ENCODE results near the gene MKLN1.

DNA sequence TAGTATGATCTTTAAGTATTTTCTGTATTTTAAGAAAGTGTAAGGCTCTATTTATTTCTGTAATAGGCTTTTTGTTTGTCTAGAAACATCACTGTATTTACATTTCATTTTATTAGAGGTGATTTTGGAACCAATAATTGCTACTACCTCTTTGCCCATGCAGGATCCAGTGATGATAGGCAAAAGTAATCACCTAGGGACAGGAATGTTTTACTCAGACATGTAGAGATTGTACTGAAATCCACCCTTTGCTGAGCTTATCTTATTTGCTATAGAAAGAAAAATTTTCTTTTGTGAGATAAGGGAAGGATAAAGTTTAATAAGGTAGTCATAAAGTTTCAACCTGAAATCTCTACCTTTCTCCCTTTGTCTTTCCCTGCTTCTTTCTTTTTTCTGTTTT lies 73.5 kb downstream of the MKLN1 start:
- no peak for TF ChIP-seq POLR2AphosphoS5 (IDR thresholded peaks at IDR 0.05; ENCODE audit: insufficient read depth in 1 of 2, low read depth in 1 of 2)
- TF ChIP-seq, protein P1, sequence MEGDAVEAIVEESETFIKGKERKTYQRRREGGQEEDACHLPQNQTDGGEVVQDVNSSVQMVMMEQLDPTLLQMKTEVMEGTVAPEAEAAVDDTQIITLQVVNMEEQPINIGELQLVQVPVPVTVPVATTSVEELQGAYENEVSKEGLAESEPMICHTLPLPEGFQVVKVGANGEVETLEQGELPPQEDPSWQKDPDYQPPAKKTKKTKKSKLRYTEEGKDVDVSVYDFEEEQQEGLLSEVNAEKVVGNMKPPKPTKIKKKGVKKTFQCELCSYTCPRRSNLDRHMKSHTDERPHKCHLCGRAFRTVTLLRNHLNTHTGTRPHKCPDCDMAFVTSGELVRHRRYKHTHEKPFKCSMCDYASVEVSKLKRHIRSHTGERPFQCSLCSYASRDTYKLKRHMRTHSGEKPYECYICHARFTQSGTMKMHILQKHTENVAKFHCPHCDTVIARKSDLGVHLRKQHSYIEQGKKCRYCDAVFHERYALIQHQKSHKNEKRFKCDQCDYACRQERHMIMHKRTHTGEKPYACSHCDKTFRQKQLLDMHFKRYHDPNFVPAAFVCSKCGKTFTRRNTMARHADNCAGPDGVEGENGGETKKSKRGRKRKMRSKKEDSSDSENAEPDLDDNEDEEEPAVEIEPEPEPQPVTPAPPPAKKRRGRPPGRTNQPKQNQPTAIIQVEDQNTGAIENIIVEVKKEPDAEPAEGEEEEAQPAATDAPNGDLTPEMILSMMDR (IDR thresholded peaks at IDR 0.05) = no peak
- no peak for TF ChIP-seq POLR2A (IDR thresholded peaks at IDR 0.05)
